ENCODE results near the gene IGFL4.

Gene IGFL4

GRCh38 chr19:46060012-46060411 lies 19.2 kb upstream of the IGFL4 start:
- no peak for DNase-seq

GRCh38 chr19:46058778-46059177 lies 18.0 kb upstream of the IGFL4 start:
- DNase-seq = no peak

- DNase-seq = no peak
Measured at GRCh38 chr19:46056536-46056935, 15.7 kb upstream of the IGFL4 start.

GRCh38 chr19:46052896-46053295 lies 12.1 kb upstream of the IGFL4 start:
- no peak for DNase-seq

GRCh38 chr19:46049597-46049996 lies 8.8 kb upstream of the IGFL4 start:
- no peak for DNase-seq

- no peak for DNase-seq
Measured at GRCh38 chr19:46043519-46043918, 2.7 kb upstream of the IGFL4 start.

- DNase-seq = no peak
Measured at GRCh38 chr19:46042252-46042883, 1.6 kb upstream of the IGFL4 start.

GRCh38 chr19:46040125-46040524 lies 677 bp downstream of the IGFL4 start:
- no peak for DNase-seq

GRCh38 chr19:46036744-46037128 lies 4.1 kb downstream of the IGFL4 start:
- no peak for DNase-seq

GRCh38 chr19:46035986-46036743 lies 4.6 kb downstream of the IGFL4 start:
- DNase-seq = no peak

- DNase-seq = no peak
Measured at GRCh38 chr19:46035546-46035945, 5.3 kb downstream of the IGFL4 start.

GRCh38 chr19:46033401-46033800 lies 7.4 kb downstream of the IGFL4 start:
- DNase-seq = no peak

- no peak for DNase-seq
Measured at GRCh38 chr19:46032597-46033025, 8.2 kb downstream of the IGFL4 start.

GRCh38 chr19:46031781-46032596 lies 8.8 kb downstream of the IGFL4 start:
- DNase-seq = no peak

GRCh38 chr19:46030812-46031550 lies 9.8 kb downstream of the IGFL4 start:
- DNase-seq = no peak

- no peak for DNase-seq
Measured at GRCh38 chr19:46025835-46026234, 15.0 kb downstream of the IGFL4 start.

- DNase-seq = no peak
Measured at GRCh38 chr19:46023311-46023779, 17.5 kb downstream of the IGFL4 start.

- DNase-seq = no peak
Measured at GRCh38 chr19:46022431-46023310, 18.1 kb downstream of the IGFL4 start, which contains the start of gene PGLYRP1. Gene PGLYRP1 (minus strand): TSS chr19:46023053. CDS start chr19:46023021, 32 bp downstream.

GRCh38 chr19:46022061-46022430 lies 18.8 kb downstream of the IGFL4 start:
- DNase-seq = no peak

GRCh38 chr19:46021531-46022041 lies 19.2 kb downstream of the IGFL4 start:
- no peak for DNase-seq

- DNase-seq = no peak
Measured at GRCh38 chr19:46020819-46021125, 20.0 kb downstream of the IGFL4 start.

- DNase-seq = no peak
Measured at GRCh38 chr19:46019270-46019669, 21.5 kb downstream of the IGFL4 start.
